Measurements from ENCODE around the gene C3AR1.
"Not testable (repeated sequence)": the region's sequence is repeated elsewhere in the genome, so short reads cannot be mapped to it uniquely, and the experiment has no call there.

The C3AR1 gene

DNA sequence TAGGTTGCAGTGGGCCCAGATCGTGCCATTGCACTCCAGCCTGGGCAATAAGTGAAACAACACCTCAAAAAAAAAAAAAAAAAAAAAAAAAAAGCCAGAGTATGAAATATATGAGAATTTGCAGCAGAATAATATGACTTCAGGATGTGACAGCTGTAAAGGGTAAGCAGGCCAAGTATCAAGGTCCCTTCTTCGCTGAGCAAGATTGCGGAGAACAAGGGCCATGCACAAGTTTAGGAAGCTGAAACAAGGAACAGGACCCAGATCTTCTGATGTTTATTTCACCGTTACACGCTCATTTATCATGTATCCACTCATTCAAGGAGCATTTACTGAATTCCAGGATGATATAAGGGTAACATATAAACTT is 34.3 kb downstream of the C3AR1 start:
- no peak for DNase-seq (ENCODE audit: low read depth)
- H3K4me3 ChIP-seq (ENCODE audit: control insufficient read depth, low read depth, low read length), result peak overlapping the region; percentile 55
- TF ChIP-seq, protein P1, sequence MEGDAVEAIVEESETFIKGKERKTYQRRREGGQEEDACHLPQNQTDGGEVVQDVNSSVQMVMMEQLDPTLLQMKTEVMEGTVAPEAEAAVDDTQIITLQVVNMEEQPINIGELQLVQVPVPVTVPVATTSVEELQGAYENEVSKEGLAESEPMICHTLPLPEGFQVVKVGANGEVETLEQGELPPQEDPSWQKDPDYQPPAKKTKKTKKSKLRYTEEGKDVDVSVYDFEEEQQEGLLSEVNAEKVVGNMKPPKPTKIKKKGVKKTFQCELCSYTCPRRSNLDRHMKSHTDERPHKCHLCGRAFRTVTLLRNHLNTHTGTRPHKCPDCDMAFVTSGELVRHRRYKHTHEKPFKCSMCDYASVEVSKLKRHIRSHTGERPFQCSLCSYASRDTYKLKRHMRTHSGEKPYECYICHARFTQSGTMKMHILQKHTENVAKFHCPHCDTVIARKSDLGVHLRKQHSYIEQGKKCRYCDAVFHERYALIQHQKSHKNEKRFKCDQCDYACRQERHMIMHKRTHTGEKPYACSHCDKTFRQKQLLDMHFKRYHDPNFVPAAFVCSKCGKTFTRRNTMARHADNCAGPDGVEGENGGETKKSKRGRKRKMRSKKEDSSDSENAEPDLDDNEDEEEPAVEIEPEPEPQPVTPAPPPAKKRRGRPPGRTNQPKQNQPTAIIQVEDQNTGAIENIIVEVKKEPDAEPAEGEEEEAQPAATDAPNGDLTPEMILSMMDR (IDR thresholded peaks at IDR 0.05; ENCODE audit: control insufficient read depth, insufficient read depth, low read depth, low read length, missing control alignments), result no peak

DNA sequence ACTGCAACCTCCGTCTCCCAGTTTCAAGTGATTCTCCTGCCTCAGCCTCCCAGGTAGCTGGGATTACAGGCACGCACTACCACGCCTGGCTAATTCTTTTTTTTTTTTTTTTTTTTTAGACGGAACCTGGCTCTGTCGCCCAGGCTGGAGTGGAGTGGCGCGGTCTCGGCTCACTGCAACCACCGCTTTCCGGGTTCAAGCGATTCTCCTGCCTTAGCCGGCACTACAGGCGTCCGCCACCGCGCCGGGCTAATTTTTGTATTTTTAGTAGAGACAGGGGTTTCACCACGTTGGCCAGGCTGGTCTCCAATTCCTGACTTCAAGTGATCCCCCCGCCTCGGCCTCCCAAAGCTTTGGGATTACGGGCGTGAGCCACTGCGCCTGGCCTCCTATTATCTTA is 35.1 kb downstream of the C3AR1 start:
- H3K4me3 ChIP-seq (ENCODE audit: control insufficient read depth, low read depth, low read length); DNase-seq (ENCODE audit: low read depth): not testable (repeated sequence)

- no peak overlapping the region for H3K4me3 ChIP-seq (ENCODE audit: control insufficient read depth, low read depth, low read length)
- DNase-seq (ENCODE audit: low read depth), result no peak
- TF ChIP-seq, protein P1 (IDR thresholded peaks at IDR 0.05; ENCODE audit: control insufficient read depth, insufficient read depth, low read depth, low read length, missing control alignments), result no peak
Measured at GRCh38 chr12:8030189-8030588, 36.0 kb downstream of the C3AR1 start.

DNA sequence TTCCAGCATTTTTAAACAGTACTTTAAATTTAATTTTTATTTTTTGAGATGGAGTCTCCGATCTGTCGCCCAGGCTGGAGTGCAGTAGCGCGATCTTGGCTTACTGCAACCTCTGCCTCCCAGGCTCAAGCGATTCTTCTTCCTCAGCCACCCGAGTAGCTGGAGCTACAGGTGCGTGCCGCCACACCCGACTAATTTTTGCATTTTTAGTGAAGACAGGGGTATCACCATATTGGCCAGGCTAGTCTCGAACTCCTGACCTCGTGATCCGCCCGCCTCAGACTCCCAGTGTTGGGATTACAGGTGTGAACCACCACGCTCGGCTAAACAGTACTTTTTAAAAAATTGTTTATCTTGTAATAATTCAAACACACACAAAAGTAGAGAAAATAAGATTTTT is 37.9 kb downstream of the C3AR1 start:
- TF ChIP-seq, protein P1 (IDR thresholded peaks at IDR 0.05; ENCODE audit: control insufficient read depth, insufficient read depth, low read depth, low read length, missing control alignments), result no peak
- DNase-seq (ENCODE audit: low read depth), result no peak
- no peak overlapping the region for H3K4me3 ChIP-seq (ENCODE audit: control insufficient read depth, low read depth, low read length)

DNA sequence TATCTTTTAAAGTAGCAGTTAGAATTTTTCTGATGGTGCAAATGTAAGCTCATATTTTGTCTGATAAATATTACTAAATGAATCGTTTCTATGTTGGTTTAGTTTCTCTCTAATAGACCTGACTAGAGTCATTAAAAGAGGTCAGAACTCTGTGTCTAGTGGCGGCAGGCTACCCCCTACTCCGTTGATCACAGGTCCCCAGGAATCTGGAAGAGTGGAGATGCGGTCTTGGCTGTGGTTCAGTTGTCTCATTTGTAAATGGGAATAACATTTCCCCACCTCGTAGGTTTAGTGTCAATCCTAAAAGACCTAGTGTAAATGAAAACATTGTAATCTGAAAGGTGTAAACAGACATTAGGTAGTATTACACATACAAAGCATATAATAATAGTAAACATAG is 38.3 kb downstream of the C3AR1 start:
- H3K4me3 ChIP-seq (ENCODE audit: control insufficient read depth, low read depth, low read length), result no peak overlapping the region
- TF ChIP-seq, protein P1 (IDR thresholded peaks at IDR 0.05; ENCODE audit: control insufficient read depth, insufficient read depth, low read depth, low read length, missing control alignments), result no peak
- DNase-seq (ENCODE audit: low read depth), result no peak

GRCh38 chr12:8026291-8026900 is 39.8 kb downstream of the C3AR1 start:
- DNase-seq (ENCODE audit: low read depth), result peak; percentile 99

More at GRCh38 chr12:8026291-8026900, 39.8 kb downstream of the C3AR1 start:
- TF ChIP-seq, protein P1 (IDR thresholded peaks at IDR 0.05; ENCODE audit: control insufficient read depth, insufficient read depth, low read depth, low read length, missing control alignments), result no peak
- H3K4me3 ChIP-seq (ENCODE audit: control insufficient read depth, low read depth, low read length), result peak overlapping the region; percentile 76

All from AG09309 (cell line).